HUDEP-2 (cell line): Measurements from ENCODE around the gene THSD4.

Experiments
- DNase-seq, 76 experiments: peaks; one replicate each; lab custom pipeline; 2025; ENCODE audit not compliant: unreplicated experiment in 76 of 76; lab: John Stamatoyannopoulos, UW

THSD4 gene

GRCh38 chr15:71336671-71337070 lies 221.4 kb downstream of the THSD4 start:
- no peak for DNase-seq

DNA sequence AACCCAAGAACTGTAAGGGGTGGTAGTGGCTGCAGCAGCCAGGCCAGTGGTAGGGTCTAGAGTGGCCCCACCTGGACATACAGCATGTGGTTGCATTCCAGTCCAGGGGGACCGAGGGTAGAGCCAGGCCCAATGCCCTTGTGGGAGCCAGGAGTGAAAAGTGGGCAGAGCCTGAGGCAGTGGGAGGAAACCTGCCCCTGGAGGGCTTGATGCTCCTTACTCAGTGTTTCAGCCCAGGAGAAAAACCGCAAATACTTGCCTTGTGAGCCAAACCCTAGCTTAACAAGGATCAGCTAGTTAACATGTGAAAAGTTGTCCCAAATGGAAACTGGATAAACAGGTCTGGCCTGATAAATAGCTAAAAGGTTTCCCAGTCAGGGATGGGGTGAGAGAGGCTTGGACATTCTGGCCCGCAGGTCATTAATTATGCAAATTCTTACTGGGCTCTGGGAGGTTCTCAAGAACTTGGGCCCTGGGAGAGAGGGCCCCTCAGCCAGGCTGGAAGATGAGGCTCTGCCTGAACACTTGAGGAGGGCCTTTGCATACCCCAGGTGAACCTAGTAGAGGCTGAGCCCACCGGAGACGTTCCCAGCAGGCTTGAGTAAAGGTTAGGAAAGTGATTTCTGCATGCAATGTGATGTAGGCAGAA lies 222.1 kb downstream of the THSD4 start:
- DNase-seq = no peak

GRCh38 chr15:71338265-71338664 lies 223.0 kb downstream of the THSD4 start:
- DNase-seq = no peak

- no peak for DNase-seq
Measured at GRCh38 chr15:71338827-71339542, 223.7 kb downstream of the THSD4 start.

- DNase-seq = no peak
Measured at GRCh38 chr15:71341811-71342550, 226.7 kb downstream of the THSD4 start.

GRCh38 chr15:71342658-71343057 lies 227.4 kb downstream of the THSD4 start:
- no peak for DNase-seq

GRCh38 chr15:71344316-71344715 lies 229.0 kb downstream of the THSD4 start:
- DNase-seq = no peak

DNA sequence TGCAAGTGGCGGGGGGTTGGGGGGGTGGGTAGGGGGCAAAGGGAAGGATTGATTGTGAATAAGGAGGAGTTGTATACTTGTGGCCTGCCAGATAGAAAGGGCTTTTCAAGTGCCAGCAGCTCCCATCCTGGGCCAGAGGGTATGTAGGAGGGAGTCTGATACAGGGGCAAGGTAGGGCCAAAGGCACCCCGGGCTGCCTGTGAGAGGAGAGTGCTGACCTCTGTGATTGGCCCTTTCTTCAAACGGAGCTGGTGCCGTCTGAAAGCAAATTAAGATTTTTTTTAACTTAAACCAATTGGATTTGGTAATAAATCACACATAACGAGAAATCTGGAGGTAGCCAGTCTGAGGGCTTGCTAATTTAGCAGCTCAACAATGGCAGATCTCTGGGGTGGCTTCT lies 229.9 kb downstream of the THSD4 start:
- DNase-seq = no peak

DNA sequence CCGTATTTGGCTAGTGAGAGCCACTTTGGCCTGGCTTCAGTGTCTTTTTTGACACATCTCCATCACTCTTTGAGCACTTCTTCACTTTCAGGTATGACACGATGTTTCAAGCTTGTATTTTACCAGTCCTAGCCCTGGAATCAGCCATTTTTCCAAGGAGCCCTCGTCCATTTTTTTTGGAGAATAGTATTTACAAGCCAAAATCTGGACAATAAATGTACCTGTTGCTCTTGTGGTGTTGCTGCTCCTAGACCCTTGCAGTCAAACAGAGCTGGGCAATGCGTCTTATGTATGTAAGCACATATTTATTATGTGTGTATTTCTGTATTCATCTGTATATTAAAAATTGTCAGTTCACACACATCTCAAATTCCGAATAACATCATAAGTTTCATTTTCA lies 231.2 kb downstream of the THSD4 start:
- DNase-seq = no peak

GRCh38 chr15:71348597-71348996 lies 233.3 kb downstream of the THSD4 start:
- no peak for DNase-seq

GRCh38 chr15:71349336-71349735 lies 234.1 kb downstream of the THSD4 start:
- no peak for DNase-seq

GRCh38 chr15:71349736-71350526 lies 234.7 kb downstream of the THSD4 start:
- no peak for DNase-seq

- DNase-seq = no peak
Measured at GRCh38 chr15:71350622-71351378, 235.5 kb downstream of the THSD4 start.

GRCh38 chr15:71352125-71352524 lies 236.9 kb downstream of the THSD4 start:
- no peak for DNase-seq

DNA sequence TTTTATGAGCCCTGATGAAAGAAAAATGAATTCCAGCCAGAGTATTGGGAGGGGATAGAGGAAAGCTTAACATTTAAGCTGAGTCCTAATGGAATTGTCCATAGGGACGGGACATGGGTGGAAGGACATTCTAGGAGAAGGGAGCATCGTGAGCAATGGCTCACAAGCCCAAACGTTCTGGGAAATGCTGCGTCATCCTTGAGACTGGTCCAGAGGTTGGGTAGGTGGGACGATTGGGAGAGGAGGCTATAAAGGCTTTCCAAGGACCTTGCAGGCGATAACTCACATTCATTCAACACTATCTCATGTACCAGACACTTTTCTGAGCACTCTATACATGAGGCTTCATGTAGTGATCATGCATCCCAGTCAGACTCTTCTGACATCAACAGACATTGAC lies 237.5 kb downstream of the THSD4 start:
- no peak for DNase-seq

DNA sequence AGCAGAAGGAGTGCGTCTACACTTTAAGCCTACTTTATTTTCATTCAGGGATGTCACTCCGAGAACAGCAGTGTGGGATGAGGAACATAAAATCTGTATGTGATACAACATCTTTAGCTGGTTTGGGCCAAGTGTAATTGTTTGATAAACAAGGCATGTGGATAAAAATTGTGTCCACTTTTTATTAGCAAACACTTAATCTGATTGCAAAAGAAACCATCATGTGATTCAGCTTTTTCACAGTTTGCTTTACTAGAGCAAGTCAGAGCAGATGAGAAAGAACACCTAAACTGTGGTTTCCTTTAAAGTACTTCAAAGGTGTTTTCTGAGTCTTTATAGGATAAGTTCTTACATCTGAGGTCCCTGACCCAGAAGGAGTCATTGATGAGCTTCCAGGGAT lies 237.9 kb downstream of the THSD4 start:
- no peak for DNase-seq

DNA sequence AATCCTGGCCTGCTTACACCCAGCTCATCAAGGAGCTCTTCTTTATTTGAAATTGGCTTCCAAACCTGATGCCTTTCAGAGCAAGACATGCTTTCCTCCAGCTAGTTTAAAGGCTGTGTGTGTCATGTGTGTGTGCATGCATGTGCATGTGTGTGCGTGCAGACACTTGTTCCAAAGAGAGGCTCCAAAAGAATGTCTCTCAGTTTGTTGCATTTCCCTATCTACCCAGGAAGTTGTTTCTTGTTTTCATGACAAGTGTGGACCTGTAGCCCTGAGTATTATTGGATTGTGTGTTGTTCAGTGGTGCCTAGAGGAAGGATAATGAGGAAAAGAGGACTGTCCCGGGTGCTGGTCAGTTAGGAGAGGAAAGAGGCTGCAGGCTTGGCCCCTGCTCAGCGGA lies 240.0 kb downstream of the THSD4 start:
- DNase-seq = no peak

- DNase-seq = no peak
Measured at GRCh38 chr15:71357321-71357732, 242.1 kb downstream of the THSD4 start.

- no peak for DNase-seq
Measured at GRCh38 chr15:71357967-71358366, 242.7 kb downstream of the THSD4 start.

DNA sequence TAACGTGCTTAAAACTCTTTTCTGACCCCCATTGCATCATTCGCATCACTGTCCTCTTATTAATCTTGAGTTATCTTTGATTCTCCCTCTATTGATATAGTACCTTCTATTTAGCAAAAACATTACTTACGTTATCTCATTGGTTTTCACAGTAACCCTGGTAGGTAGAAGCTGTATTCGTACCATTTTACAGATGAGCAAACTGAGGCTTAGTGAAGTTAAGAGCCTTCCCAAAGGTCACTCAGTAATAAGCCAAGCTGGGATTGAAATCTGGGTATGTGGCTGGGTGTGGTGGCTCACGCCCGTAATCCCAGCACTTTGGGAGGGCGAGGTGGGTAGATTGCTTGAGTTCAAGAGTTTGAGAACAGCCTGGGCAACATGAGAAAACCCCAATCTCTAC lies 244.0 kb downstream of the THSD4 start:
- DNase-seq = no peak
